ENCODE data around the gene DNAAF5.
"Not testable (repeated sequence)": the region's sequence is repeated elsewhere in the genome, so short reads cannot be mapped to it uniquely, and the experiment has no call there.

Gene DNAAF5

DNA sequence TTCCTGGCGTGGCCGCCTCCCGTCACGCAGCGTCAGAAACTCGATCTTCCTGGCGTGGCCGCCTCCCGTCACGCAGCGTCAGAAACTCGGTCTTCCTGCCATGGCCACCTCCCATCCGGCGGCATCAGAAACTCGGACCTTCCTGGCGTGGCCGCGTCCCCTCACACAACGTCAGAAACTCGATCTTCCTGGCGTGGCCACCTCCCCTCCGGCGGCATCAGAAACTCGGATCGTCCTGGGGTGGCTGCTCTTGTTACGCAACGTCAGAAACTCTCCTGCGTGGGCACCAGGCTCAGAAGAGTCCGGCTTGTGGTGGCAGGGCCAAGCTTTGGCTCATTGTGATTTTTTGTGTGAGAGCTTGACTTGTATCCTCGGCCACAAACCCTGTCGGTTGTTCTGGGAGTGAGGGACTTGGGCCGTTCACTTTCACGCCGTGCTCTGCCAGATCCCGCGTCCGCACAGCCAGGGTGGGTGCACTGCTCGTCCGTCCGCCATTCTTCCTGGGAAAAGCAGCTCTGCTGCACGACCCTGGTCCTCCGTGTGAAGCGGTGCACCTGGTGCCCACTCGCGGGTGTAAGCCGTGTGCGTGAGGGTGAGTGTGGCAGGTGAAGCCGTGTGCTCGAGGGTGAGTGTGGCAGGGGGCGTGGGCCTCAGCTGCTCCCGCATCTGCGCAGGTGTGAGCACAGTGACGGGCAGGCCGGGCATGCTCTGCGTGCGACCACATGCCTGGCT is 56.4 kb downstream of the DNAAF5 start:
- no peak for DNase-seq (ENCODE audit: low read depth)

DNA sequence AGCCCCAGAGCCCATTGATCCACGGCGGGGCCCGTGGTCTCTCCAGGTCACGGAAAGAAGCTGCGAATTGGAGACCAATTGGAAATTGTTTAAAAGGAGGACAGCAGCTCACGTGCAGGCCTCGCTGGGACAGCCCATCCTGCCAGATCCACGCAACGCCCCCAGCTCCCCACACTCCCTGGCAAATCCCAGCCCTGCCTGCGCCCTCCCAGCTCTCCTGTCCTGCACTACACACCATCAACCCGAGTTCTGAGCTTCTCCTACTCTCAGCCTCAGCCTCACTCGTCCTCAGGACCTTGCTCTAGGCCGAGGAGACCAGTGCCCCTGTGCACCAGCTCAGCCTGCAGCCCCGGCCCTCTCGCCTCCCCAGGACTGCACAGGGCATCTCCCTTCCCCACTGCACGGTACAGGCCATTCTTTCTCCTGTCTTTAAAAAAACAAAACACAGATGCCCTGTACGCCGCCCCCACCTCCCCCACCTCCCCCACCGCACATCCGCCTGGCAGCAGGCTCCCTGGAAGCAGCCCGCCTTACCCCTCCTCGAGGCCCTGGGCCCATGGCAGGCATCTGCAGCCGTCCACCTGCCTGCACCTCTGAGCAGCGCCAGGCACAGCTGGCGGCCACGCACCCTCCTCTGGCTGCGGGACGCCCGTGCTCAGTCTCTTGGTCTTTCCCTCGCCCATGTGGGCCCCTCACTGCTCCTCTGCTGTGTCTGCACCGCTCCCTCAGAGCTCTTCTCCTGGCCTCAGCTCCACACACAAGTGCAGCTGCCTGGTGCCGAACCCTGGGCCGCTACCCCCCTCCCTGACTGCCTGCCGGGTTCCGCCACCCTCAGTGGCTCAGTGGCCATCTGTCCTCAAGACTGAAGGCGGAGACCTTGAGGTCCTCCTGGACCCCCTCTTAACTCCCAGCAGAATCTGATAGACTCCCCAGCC is 57.3 kb downstream of the DNAAF5 start:
- no peak for DNase-seq (ENCODE audit: low read depth)

DNA sequence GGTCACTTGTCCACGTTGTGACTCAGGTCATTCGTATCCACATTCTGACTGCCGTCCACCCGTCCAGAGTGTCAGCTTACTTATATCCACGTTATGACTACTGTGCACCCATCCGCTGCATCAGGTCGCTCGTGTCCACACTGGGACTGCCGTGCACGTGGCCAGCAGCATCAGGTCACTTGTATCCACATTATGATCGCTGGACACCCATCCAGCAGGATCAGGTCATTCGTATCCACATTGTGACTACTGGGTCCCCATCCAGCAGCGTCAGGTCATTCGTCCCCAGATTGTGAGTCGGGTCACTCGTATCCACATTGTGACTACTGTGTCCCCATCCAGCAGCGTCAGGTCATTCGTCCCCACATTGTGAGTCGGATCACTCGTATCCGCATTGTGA is 58.5 kb downstream of the DNAAF5 start:
- DNase-seq (ENCODE audit: low read depth), result no peak

- no peak for DNase-seq (ENCODE audit: low read depth)
Measured at GRCh38 chr7:785416-785815, 58.9 kb downstream of the DNAAF5 start.

DNA sequence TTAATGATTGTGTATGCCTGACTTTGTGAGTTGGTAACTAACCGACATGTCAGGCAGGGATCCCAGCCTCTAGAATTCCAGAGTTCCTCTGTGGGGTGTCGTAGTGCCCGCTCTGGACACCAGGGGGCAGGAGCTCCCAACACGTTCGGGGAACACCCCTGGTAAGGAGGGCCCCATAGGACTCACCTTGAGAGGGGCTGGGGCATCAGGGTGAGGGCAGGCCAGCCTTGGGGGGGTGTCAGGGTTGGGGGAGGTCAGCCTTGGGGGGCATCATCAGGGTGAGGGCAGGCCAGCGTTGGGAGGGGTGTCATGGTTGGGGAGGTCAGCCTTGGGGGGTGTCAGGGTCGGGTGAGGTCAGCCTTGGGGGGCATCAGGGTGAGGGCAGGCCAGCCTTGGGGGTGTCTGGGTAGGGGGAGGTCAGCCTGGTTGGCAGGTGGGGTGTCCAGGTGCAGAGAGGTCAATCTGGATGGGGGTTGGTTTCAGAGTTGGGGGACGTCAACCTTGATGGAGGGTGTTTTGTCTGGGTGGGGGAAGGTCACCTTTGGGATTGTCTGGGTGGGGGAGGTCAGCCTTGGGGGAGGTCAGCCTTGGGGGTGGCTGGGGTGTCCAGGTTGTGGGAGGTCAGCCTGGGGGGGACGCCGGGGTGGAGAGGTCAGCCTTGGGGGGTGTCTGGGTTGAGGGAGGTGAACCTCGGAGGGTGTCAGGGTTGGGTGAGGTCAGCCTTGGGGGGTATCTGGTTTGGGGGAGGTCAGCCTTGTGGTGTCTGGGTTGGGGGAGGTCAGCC is 60.2 kb downstream of the DNAAF5 start:
- DNase-seq (ENCODE audit: low read depth), result peak; percentile 42

DNA sequence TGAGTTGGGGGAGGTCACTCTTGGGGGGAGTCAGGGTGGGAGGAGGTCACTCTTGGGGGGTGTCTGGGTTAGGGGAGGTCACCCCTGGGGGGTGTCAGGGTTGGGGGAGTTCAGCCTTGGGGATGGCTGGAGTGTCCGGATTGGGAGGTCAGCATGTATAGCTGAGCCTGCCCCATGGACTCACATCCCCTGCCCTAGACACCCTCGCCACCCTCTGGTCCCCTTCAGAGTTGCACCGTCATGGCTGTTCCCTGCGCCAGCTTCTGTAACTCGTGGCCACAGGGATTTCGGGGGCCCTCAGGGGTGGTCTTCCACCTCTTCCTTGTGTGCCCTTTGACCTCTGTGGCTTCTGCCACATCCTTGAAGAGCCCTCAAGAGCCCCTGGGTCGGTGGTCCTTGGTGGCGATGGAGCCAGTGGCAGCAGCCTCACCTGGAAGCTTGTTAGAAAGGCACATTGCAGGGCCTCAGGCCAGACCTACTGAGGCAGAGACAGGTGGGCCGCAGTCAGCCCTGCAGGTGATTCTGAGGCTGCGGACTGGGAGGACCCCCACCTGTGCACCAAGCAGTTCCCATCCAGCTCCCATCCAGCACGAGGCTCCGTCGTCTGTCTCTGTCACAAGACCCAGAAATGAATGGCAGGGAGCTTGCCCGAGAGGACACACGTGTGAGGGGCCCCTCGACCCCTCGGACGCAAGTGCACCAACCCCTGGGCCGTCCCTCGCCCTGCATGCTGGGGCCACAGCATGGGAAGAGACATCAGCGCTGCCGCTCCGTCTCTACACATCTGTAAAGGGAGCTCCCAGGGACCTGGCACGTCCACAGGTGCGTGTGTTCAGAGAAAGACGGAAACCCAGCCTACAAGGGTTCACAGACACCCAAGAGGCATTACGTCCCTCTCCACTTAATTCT is 61.1 kb downstream of the DNAAF5 start:
- DNase-seq (ENCODE audit: low read depth), result no peak

GRCh38 chr7:791519-791918 is 65.0 kb downstream of the DNAAF5 start:
- DNase-seq (ENCODE audit: low read depth), result no peak

DNA sequence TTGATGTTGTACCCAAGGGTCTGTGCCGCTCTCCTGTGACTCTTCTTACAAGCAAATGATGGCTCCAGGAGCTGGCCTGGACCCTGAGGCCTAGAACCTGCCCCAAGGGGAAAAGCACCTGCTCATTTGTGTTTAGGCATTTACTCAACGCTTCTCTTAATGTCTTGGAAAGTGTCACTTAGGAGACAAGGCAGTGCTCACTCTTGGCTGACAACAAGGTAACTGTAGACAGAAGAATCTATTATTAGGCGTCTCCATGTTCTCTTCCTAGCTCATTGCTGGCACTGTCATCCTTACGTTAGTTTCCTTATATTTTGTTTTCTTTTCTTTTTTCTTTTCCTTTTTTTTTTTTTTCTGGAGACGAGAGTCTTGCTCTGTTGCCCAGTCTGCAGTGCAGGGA is 67.7 kb downstream of the DNAAF5 start:
- DNase-seq (ENCODE audit: low read depth), result no peak

- no peak for DNase-seq (ENCODE audit: low read depth)
Measured at GRCh38 chr7:794671-795329, 68.3 kb downstream of the DNAAF5 start.

DNA sequence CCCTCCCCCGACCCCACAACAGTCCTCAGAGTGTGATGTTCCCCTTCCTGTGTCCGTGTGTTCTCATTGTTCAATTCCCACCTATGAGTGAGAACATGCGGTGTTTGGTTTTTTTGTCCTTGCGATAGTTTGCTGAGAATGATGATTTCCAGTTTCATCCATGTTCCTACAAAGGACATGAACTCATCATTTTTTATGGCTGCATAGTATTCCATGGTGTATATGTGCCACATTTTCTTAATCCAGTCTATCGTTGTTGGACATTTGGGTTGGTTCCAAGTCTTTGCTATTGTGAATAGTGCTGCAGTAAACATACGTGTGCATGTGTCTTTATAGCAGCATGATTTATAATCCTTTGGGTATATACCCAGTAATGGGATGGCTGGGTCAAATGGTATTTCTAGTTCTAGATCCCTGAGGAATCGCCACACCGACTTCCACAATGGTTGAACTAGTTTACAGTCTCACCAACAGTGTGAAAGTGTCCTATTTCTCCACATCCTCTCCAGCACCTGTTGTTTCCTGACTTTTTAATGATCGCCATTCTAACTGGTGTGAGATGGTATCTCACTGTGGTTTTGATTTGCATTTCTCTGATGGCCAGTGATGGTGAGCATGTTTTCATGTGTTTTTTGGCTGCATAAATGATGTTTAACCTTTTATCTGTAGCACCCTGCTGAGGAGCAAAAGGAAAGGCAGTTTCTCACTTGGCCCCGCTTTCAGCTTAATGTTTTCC is 70.1 kb downstream of the DNAAF5 start:
- DNase-seq (ENCODE audit: low read depth), result not testable (repeated sequence)

DNA sequence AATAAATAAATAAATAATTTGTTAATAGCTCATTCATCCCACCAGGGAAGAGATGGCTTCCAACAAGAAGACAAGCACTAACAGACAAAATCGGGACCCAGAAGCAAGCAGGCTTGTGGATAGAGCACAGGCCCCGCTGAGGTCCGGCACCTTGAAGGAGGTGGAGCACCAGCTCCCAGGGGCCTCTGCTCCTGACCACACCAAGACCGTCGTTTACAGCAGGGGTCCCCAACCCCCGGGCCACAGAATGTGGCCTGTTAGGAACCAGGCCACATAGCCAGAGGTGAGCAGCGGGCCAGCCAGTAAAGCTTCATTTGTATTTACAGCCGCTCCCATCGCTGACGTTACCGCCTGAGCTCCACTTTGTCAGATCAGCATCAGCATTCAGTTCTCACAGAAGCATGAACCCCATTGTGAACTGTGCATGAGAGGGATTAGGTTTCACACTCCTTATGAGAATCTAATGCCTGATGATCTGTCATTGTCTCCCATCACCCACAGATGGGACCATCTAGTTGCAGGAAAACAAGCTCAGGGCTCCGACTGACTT is 72.5 kb downstream of the DNAAF5 start:
- no peak for DNase-seq (ENCODE audit: low read depth)

- no peak for DNase-seq (ENCODE audit: low read depth)
Measured at GRCh38 chr7:800692-801091, 74.2 kb downstream of the DNAAF5 start.

GRCh38 chr7:801351-801750 is 74.9 kb downstream of the DNAAF5 start:
- not testable (repeated sequence) for DNase-seq (ENCODE audit: low read depth)

DNA sequence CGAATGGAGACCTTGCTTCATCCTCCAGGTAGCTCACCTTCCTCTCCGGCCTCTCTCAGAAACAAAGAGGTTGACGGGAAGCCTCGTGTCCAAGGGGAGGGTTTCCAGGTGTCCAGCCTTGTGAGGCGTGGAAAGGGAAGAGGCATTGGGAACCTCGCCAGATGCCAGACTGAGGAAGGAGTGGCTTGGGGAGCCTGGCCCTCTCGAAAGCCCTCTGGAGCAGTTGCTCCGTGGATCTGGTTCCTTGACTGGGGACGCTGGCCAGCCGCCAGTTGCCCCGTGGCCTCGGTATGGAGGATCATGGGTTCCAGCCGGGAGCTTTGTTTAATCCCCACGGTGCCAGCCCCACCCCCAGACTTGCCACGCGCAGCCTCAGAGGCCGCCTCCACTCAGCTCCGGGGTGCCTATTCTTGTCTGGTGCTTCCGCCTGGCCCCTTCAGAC is 75.5 kb downstream of the DNAAF5 start:
- DNase-seq (ENCODE audit: low read depth), result no peak

DNA sequence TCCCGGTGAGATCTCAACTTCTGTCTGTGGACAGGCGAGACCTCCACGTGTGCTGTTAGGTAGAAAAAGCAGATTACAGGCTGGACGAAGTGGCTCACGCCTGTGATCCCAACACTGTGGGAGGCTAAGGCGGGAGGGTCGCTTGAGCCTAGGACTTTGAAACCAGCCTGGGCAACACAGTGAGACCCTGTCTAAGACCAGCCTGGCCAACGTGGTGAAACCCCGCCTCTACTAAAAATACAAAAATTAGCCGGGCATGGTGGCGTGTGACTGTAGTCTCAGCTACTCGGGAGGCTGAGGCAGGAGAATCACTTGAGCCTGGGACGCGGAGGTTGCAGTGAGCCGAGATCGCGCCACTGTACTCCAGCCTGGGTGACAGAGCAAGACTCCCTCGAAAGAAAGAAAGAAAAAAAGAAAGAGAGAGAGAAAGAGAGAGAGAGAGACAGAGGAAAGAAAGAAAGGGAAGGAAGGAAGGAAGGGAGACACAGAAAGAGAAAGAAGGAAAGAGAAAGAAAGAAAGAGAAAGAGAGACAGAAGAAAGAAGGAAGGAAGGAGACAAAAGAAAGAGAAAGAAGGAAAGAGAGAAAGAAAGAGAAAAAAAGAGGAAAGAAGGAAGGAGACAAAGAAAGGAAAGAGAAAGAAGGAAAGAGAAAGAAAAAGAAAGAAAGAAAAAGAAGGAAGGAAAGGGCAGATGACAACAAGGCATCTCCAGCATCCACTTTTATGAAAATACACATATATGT is 76.2 kb downstream of the DNAAF5 start:
- DNase-seq (ENCODE audit: low read depth), result no peak

GRCh38 chr7:803243-803635 is 76.7 kb downstream of the DNAAF5 start:
- no peak for DNase-seq (ENCODE audit: low read depth)

DNA sequence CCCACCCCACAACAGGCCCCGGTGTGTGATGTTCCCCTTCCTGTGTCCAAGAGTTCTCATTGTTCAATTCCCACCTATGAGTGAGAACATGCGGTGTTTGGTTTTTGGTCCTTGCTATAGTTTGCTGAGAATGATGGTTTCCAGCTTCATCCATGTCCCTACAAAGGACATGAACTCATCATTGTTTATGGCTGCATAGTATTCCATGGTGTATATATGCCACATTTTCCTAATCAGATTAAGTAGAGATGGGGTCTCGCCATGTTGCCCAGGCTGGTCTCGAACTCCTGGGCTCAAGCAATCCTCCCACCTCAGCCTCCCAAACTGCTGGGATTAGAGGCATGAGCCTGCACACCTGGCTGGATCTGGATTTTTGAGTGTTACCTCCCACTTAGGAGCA is 77.3 kb downstream of the DNAAF5 start:
- DNase-seq (ENCODE audit: low read depth), result not testable (repeated sequence)

DNA sequence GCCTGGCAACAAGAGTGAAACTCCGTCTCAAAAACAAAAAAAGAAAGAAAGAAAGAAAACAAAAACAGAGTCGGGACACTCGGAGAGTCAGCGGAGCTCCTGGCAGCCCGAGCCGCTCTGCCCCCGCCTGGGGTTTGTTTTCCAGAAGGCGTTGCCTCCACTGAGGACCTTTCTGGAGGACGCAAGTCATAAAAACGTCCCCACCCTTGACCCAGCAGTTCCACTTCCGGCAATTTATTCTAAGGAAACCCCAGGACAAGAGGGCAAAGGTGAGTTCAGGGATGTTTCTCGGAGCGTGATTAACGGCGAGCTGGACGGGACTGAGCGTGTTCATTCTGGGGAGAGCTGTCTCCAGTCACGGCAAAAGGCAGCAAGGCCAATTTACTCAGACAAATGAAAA is 78.8 kb downstream of the DNAAF5 start:
- DNase-seq (ENCODE audit: low read depth), result no peak
